ENCODE measurements around the gene PPIF. TPM values are rescaled to one million over a fixed set of nuclear protein-coding genes. Genes with fewer than 3 reads are reported as not detected.
A peak's percentile ranks its signal among the peaks of the same experiment; 100 is the strongest.

The PPIF gene
- total and polyA plus RNA-seq, 2 experiments from 2014 or later = 24.6 to 45.5 TPM

GRCh38 chr10:79328147-79328701 is 19.0 kb upstream of the PPIF start:
- DNase-seq = no peak
- no peaks in the 10 kb centered on the region for H3K9me2 ChIP-seq (ENCODE audit: insufficient read depth)
- no peaks in the 10 kb centered on the region for H4K20me1 ChIP-seq (ENCODE audit: insufficient read depth)
- peaks cover 14% of the 10 kb centered on the region for H3F3A ChIP-seq (ENCODE audit: insufficient read depth)
- no peak overlapping the region for H2AFZ ChIP-seq
- H3K36me3 ChIP-seq (ENCODE audit: low read depth) = no peaks in the 10 kb centered on the region
- H3K4me2 ChIP-seq (ENCODE audit: unreplicated experiment) = no peak overlapping the region
- no peak for TF ChIP-seq EZH2 (IDR thresholded peaks at IDR 0.05; ENCODE audit: insufficient read depth, poor library complexity, severe bottlenecking)
- 92 to 100% methylated on average over 6 of the region's 6 CpGs for whole genome bisulfite sequencing, 2 experiments (ENCODE audit: low coverage in 1 of 2, low lambda C conversion rate in 2 of 2, missing lambda C conversion rate in 2 of 2)
- no peak overlapping the region for H3K27ac ChIP-seq
- H3K27me3 ChIP-seq (replicated peaks; ENCODE audit: insufficient read depth) = no peaks in the 10 kb centered on the region
- H3K9me3 ChIP-seq (ENCODE audit: low read depth) = no peaks in the 10 kb centered on the region
- H3K4me3 ChIP-seq = no peak overlapping the region
- in situ Hi-C loops (cut with MboI) = no loop called here
- H3K79me2 ChIP-seq (ENCODE audit: insufficient read depth) = no peaks in the 10 kb centered on the region
- H3K4me1 ChIP-seq (ENCODE audit: insufficient read depth) = peaks cover 19% of the 10 kb centered on the region
- no peak overlapping the region for H3K9ac ChIP-seq

GRCh38 chr10:79328737-79329504 is 18.3 kb upstream of the PPIF start:
- in situ Hi-C loops (cut with MboI) = no loop called here
- Histone ChIP-seq H3K9ac (no peak overlapping the region), H3K27ac (no peak overlapping the region), H3K9me3 (ENCODE audit: low read depth) (no peaks in the 10 kb centered on the region), H3K4me3 (no peak overlapping the region), H3K27me3 (replicated peaks; ENCODE audit: insufficient read depth) (no peaks in the 10 kb centered on the region), H3K36me3 (ENCODE audit: low read depth) (no peaks in the 10 kb centered on the region), H3K4me1 (ENCODE audit: insufficient read depth) (peaks cover 19% of the 10 kb centered on the region), H2AFZ (no peak overlapping the region), H3K79me2 (ENCODE audit: insufficient read depth) (no peaks in the 10 kb centered on the region), H3K4me2 (ENCODE audit: unreplicated experiment) (no peak overlapping the region), H4K20me1 (ENCODE audit: insufficient read depth) (no peaks in the 10 kb centered on the region), H3K9me2 (ENCODE audit: insufficient read depth) (no peaks in the 10 kb centered on the region), H3F3A (ENCODE audit: insufficient read depth) (peaks cover 13% of the 10 kb centered on the region)
- 89 to 90% methylated on average over 14 of the region's 14 CpGs for WGBS, 2 experiments (ENCODE audit: low coverage in 1 of 2, low lambda C conversion rate in 2 of 2, missing lambda C conversion rate in 2 of 2)
- no peak for TF ChIP-seq EZH2phosphoT487 (IDR thresholded peaks at IDR 0.05; ENCODE audit: insufficient read depth, low read depth)
- no peak for TF ChIP-seq EZH2 (IDR thresholded peaks at IDR 0.05; ENCODE audit: insufficient read depth, poor library complexity, severe bottlenecking)
- peak; percentile 68 for DNase-seq

- no peak overlapping the region for H2AFZ ChIP-seq
- H3K4me2 ChIP-seq (ENCODE audit: unreplicated experiment) = no peak overlapping the region
- TF ChIP-seq EZH2phosphoT487 (IDR thresholded peaks at IDR 0.05; ENCODE audit: insufficient read depth, low read depth) (no peak), EZH2 (IDR thresholded peaks at IDR 0.05; ENCODE audit: insufficient read depth, poor library complexity, severe bottlenecking) (no peak)
- H3K4me3 ChIP-seq = no peak overlapping the region
- in situ Hi-C loops (cut with MboI) = no loop called here
- H3K9me2 ChIP-seq (ENCODE audit: insufficient read depth) = no peaks in the 10 kb centered on the region
- H3K9ac ChIP-seq = no peak overlapping the region
- H3F3A ChIP-seq (ENCODE audit: insufficient read depth) = peaks cover 11% of the 10 kb centered on the region
- 94% methylated on average over 9 of the region's 9 CpGs for WGBS, 2 experiments (ENCODE audit: low coverage in 1 of 2, low lambda C conversion rate in 2 of 2, missing lambda C conversion rate in 2 of 2)
- no peak for DNase-seq
- H4K20me1 ChIP-seq (ENCODE audit: insufficient read depth) = no peaks in the 10 kb centered on the region
- H3K36me3 ChIP-seq (ENCODE audit: low read depth) = no peaks in the 10 kb centered on the region
- H3K27me3 ChIP-seq (replicated peaks; ENCODE audit: insufficient read depth) = no peaks in the 10 kb centered on the region
- peaks cover 23% of the 10 kb centered on the region for H3K4me1 ChIP-seq (ENCODE audit: insufficient read depth)
- no peak overlapping the region for H3K27ac ChIP-seq
- H3K9me3 ChIP-seq (ENCODE audit: low read depth) = no peaks in the 10 kb centered on the region
- no peaks in the 10 kb centered on the region for H3K79me2 ChIP-seq (ENCODE audit: insufficient read depth)
These were observed 17.7 kb upstream of the PPIF start for GRCh38 chr10:79329529-79329928.

GRCh38 chr10:79331226-79331625 is 16.0 kb upstream of the PPIF start:
- Histone ChIP-seq H3K4me2 (ENCODE audit: unreplicated experiment) (no peak overlapping the region), H3K79me2 (ENCODE audit: insufficient read depth) (no peaks in the 10 kb centered on the region)
- TF ChIP-seq EZH2 (IDR thresholded peaks at IDR 0.05; ENCODE audit: insufficient read depth, poor library complexity, severe bottlenecking) (no peak), EZH2phosphoT487 (IDR thresholded peaks at IDR 0.05; ENCODE audit: insufficient read depth, low read depth) (no peak)

More at GRCh38 chr10:79331226-79331625, 16.0 kb upstream of the PPIF start:
- Histone ChIP-seq H3K9ac (peak overlapping the region; percentile 48), H3K27ac (peak overlapping the region; percentile 65), H3K9me2 (ENCODE audit: insufficient read depth) (no peaks in the 10 kb centered on the region), H2AFZ (no peak overlapping the region), H3K4me1 (ENCODE audit: insufficient read depth) (peaks cover 23% of the 10 kb centered on the region), H3F3A (ENCODE audit: insufficient read depth) (peaks cover 11% of the 10 kb centered on the region), H3K27me3 (replicated peaks; ENCODE audit: insufficient read depth) (no peaks in the 10 kb centered on the region), H3K4me3 (no peak overlapping the region), H4K20me1 (ENCODE audit: insufficient read depth) (no peaks in the 10 kb centered on the region), H3K36me3 (ENCODE audit: low read depth) (no peaks in the 10 kb centered on the region), H3K9me3 (ENCODE audit: low read depth) (no peaks in the 10 kb centered on the region)
- WGBS, 2 experiments (ENCODE audit: low coverage in 1 of 2, low lambda C conversion rate in 2 of 2, missing lambda C conversion rate in 2 of 2) = 38 to 90% methylated on average over 1 to 5 of the region's 5 CpGs
- no peak for DNase-seq
- in situ Hi-C loops (cut with MboI) = no loop called here

All from GM23248 (cell line).